ENCODE data around the gene LRRC38. TPM values are rescaled to one million over a fixed set of nuclear protein-coding genes. Genes with fewer than 3 reads are reported as not detected.

Gene LRRC38
- total RNA-seq, 1 experiment from 2014 or later = not detected

DNA sequence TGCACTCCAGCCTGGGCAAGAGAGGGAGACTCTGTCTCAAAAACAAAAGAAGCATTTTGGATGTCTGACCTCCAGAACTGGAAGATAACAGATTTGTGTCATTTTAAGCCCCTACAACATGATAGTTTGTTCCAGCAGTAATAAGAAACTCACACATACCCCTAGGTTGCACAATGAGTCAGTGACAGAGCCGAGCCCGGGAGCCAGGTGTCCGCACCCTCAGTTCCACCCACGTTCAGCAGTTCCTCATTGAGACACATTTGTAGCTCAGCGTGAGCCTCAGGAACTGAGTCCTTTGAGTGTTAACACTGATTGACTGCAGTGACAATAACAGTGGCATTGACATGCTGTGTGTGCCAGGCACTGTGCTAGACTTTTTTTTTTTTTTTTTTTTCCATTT is 19.8 kb downstream of the LRRC38 start:
- DNase-seq = no peak
- no peaks in the 10 kb centered on the region for H3K27me3 ChIP-seq
- no peaks in the 10 kb centered on the region for H3K36me3 ChIP-seq
- H3K4me3 ChIP-seq = no peak overlapping the region
- no peaks in the 10 kb centered on the region for H3K9me3 ChIP-seq

DNA sequence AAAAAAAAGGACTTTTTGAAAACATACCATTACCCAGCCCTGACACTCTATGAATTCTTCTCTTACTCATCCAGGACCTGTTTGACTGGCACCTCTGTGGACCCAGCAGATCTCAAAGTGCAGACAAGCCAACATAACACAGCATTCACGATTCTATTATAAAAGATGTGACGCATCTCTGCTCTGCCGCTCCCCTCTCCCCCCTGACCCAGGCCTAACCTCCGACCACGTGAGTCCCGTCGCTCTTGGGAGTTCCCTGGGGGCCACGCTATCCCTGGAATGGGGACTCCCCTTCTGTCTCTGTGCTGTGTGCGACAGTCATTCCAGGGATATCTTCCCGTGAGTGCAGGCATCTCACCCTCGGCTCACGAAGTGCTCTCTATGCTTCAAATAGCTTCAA is 21.1 kb downstream of the LRRC38 start:
- no peaks in the 10 kb centered on the region for H3K27me3 ChIP-seq

DNA sequence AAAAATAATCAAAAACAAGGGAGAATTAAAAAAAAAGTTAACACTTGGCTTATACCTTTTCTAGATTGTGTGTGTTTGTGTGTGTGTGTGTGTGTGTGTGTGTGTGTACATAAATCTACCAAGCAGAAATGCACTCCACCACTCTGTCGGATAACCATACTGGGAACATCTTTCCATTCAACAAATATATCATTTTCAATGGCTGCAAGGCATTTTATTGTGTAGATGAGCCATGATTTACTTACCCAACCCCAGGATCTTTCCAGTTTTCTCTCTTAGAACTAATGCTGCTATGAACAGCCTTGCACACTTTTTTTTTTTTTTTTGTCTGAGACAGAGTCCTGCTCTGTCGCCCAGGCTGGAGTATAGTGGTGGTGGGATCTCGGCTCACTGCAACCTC is 25.8 kb downstream of the LRRC38 start:
- H3K4me3 ChIP-seq = no peak overlapping the region
- H3K36me3 ChIP-seq = no peaks in the 10 kb centered on the region
- no peaks in the 10 kb centered on the region for H3K9me3 ChIP-seq
- DNase-seq = no peak
- no peaks in the 10 kb centered on the region for H3K27me3 ChIP-seq

More for the DNA sequence above, 21.1 kb downstream of the LRRC38 start:
- no peaks in the 10 kb centered on the region for H3K9me3 ChIP-seq
- no peaks in the 10 kb centered on the region for H3K36me3 ChIP-seq
- DNase-seq = no peak
- H3K4me3 ChIP-seq = no peak overlapping the region

DNA sequence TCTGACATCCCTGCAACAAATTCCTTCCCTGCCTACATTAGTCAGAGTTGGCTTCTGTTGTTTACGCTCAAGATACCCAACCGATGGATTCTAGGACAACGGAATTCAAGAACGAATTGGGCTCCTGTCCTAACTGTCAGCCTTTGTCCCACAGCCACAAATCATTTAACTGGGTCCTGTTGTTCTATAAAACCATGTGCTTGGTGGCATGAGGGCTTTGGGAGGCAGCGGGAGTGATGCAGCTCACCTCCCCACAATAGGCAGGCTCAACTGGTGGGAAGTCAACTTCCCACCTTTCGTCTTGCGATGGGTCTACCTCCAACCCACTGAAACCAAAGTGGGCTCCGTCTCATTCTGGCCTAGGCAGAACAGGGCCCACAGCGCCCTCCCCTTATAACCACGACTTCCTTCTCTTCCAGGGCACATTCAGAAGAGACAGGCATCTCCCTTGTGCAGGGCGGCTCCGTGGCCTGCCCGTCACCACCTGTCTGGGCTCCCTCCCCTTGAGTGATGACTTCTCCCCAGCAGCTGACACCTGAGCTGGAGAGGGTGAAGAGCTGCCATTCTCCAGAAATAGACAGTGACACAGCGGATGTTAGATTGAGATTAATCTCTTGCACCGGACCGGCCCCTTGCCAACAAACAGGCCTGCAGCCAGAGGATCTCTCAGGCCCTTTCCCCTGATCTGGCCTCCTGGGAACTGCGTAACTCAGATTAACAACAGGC is 26.5 kb downstream of the LRRC38 start:
- Histone ChIP-seq H3K9me3 (no peaks in the 10 kb centered on the region), H3K4me3 (no peak overlapping the region), H3K36me3 (no peaks in the 10 kb centered on the region), H3K27me3 (no peaks in the 10 kb centered on the region)
- no peak for DNase-seq

DNA sequence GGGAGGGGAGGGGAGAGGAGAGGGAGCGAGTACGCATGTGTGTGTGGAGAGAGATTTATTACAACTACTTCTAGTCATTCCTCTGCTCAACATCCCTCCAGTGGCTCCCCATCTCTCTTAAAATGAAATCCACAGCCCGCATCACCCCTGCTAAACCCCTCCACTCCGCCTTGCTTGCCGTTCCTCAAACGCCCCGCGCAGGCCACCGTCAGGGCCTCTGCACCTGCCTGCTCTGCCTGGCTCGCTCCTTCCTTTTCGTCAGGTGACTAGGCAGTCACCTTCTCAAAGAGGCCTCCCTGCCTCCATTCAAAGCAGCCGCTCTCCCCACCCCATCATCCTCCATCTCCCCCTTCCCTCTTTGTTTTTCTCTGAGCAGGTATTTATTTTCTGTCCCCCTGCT is 29.9 kb downstream of the LRRC38 start:
- Histone ChIP-seq H3K4me3 (no peak overlapping the region), H3K27me3 (no peaks in the 10 kb centered on the region), H3K9me3 (no peaks in the 10 kb centered on the region), H3K36me3 (no peaks in the 10 kb centered on the region)
- DNase-seq = no peak

DNA sequence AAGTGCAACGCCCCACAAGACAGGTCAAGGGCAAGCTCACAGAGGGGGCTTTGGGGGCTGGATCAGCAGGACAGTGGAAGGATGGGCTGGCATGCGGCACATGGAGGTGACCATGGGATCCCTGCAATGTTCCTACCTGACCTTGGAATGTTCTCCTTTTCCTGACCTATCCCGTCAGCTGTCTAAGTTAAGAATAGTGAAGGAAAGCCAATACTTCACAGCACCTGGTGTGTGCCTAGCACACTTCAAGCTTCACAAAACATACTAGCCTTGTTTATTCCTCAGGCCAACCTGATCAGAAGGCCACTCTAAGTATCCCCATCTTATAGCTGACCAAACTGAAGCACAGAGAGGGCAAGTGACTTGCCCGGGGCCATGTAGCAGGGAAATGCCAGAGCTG is 31.2 kb downstream of the LRRC38 start:
- Histone ChIP-seq H3K4me3 (no peak overlapping the region), H3K36me3 (no peaks in the 10 kb centered on the region), H3K9me3 (no peaks in the 10 kb centered on the region), H3K27me3 (no peaks in the 10 kb centered on the region)
- DNase-seq = no peak

DNA sequence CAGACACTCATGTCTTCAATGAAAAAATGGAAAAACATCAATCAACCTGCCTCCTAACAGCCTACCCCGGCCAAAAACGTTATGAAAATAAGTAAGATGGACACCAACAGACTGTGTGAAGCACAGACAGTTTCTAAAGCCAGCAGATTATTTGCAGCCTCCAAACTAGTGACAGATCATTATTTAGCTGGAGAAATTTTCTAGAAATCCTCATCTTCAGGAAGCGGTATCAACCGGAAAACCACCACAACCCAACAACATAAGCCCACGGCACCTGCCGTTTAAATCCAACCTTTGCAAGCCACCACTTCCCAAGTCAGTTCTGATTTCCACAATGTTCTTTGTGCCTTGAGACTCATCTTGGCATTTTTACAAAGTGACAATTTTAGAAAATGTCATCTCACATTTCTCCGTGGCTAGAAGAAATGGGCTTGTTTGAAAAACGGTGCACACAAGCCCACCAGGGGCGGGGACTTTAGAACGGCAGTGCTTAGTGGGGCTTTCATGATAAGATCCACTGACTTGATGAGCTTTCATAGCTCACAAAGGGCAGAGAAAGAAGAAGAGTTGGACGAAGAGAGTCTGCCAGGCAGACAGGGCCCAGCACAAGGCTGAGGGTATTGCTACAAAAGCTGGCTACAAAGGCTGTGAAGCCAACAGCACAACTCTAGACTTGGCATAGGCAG is 34.5 kb downstream of the LRRC38 start:
- H3K27me3 ChIP-seq = no peaks in the 10 kb centered on the region
- no peak overlapping the region for H3K4me3 ChIP-seq
- H3K36me3 ChIP-seq = no peaks in the 10 kb centered on the region
- H3K9me3 ChIP-seq = no peaks in the 10 kb centered on the region
- no peak for DNase-seq

DNA sequence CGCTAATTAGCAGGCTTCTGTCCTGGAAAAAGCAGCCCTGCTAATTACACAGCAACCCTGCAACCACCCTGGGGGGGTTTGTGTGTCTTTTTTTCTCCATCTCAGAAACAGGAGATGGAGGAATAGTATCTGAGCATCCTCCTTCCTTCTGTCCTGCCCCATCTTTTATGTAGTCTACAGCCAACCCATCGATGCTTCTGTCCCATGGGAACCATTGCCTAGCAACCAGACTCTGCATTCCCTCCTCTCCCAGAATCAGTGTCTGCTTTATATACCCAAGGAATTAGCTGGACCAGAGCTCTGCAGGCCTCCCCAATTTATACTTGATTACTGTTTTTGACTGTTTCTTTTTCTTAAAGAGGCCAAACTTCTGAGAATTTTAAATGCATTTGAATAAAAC is 35.1 kb downstream of the LRRC38 start:
- H3K4me3 ChIP-seq = no peak overlapping the region
- H3K9me3 ChIP-seq = no peaks in the 10 kb centered on the region
- DNase-seq = no peak
- no peaks in the 10 kb centered on the region for H3K36me3 ChIP-seq
- H3K27me3 ChIP-seq = no peaks in the 10 kb centered on the region

DNA sequence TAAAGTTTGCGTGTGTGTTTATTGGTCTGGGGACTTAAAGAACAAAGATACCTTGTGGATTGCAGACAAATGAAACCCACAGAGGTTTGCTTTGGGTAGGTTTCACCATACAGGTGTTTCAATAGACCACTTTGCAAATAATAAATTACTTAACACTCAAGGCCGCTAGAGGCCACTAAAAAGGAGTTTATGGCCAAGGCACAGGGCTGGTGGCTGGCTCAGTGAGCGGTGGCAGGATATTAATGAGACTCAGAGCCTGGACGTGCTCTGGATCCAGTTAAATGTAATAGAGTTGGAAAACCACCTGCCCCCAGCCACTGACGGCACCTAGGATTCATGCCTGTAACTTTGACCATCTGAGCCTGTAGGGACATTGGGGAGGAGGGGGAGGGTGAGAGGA is 44.5 kb downstream of the LRRC38 start:
- peak; percentile 6 for DNase-seq
- H3K9me3 ChIP-seq = no peaks in the 10 kb centered on the region
- no peaks in the 10 kb centered on the region for H3K36me3 ChIP-seq
- H3K4me3 ChIP-seq = no peak overlapping the region
- H3K27me3 ChIP-seq = no peaks in the 10 kb centered on the region; the same call in 1 of the 2 replicates

DNA sequence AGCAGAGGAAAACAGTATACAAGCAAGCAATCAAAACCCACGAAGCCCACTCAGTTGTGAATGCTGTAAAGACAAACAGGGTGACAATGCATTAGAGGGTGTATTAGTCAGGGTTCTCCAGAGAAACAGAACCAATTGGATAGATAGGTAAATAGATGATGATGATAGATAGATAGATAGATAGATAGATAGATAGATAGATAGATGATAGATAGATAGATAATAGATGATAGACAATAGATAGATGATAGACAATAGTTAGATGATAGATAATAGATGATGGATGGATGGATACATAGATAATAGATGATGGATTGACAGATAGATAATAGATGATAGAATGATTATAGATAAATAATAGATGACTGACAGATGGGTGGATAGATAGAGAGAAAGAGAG is 48.3 kb downstream of the LRRC38 start:
- Histone ChIP-seq H3K9me3 (no peaks in the 10 kb centered on the region), H3K36me3 (no peaks in the 10 kb centered on the region), H3K4me3 (no peak overlapping the region), H3K27me3 (no peaks in the 10 kb centered on the region; the same call in 1 of the 2 replicates)
- no peak for DNase-seq

DNA sequence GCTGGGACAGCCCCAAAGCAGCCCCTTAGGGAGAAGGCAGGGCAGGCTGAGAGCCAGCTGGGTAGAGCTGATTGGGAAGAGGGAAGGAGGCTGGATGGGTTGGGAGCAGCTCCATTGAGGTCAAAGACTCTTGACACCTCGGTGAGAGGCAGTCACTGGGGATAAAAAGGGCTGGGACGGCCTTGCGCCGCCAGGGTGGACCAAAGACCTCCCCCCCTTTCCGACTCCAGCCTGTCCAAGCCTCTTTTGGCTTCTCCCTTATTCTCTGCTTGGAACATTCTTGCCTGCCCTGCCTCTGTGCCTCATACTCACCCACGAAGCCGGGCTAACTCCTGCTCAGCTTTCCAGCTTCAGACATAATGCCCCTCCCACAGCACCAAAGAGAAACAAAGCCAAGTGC is 51.1 kb downstream of the LRRC38 start:
- no peak for DNase-seq
- H3K4me3 ChIP-seq = no peak overlapping the region

DNA sequence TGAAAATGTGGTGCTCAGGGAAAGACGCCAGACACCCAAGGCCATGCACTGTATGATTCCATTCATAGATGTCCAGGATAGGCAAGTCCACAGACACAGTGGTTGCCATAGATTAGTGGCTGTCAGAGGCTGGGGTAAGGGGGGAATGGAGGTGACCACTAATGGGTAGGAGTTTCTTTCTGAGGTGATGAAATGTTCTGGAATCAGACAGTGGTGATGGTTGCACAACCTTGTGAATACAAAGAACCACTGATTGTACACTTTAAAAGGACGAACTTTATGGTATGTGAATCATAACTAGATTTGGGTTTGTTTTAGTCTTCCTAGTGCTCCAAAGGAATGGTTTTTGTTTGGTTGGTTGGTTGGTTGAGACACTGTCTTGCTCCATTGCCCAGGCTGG is 51.8 kb downstream of the LRRC38 start:
- peaks cover 2% of the 10 kb centered on the region; the same call in 1 of the 2 replicates for H3K27me3 ChIP-seq
- no peaks in the 10 kb centered on the region for H3K9me3 ChIP-seq
- H3K4me3 ChIP-seq = no peak overlapping the region
- no peak for DNase-seq
- H3K36me3 ChIP-seq = no peaks in the 10 kb centered on the region

More for the DNA sequence above, 51.1 kb downstream of the LRRC38 start:
- Histone ChIP-seq H3K9me3 (no peaks in the 10 kb centered on the region), H3K27me3 (peaks cover 2% of the 10 kb centered on the region; the same call in 1 of the 2 replicates), H3K36me3 (no peaks in the 10 kb centered on the region)

DNA sequence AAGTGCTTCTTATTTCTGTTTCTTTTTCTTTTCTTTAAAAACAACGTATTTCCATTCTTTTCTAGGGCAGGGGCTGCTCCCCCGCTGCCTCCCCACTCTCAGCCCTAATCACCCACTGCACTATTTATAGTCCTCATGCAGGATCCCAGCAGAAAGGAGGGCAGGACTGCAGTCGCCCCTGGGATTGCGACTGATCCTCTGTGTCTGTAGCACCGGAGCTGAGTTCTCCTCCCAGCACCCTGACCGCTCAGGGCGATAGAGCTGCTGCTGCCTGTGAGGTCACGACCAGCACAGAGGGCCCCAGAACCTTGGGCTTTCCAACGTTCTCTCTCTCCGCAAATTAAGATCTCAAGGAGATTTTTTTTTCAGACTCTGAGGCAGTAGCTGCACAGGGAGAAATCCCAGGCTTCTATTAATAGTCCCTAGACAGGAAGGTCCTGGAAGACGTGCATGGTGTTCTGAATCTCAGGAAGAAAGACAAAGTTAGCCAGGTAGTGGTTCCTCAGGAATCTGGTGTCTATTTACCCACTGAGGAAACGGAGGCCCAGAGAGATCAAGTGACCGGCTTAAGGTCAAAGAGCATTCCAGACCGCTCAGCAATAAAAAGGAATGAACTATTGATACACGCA is 56.8 kb downstream of the LRRC38 start:
- Histone ChIP-seq H3K36me3 (no peaks in the 10 kb centered on the region), H3K27me3 (peaks cover 2% of the 10 kb centered on the region; the same call in 1 of the 2 replicates), H3K9me3 (no peaks in the 10 kb centered on the region), H3K4me3 (no peak overlapping the region)
- DNase-seq = no peak

DNA sequence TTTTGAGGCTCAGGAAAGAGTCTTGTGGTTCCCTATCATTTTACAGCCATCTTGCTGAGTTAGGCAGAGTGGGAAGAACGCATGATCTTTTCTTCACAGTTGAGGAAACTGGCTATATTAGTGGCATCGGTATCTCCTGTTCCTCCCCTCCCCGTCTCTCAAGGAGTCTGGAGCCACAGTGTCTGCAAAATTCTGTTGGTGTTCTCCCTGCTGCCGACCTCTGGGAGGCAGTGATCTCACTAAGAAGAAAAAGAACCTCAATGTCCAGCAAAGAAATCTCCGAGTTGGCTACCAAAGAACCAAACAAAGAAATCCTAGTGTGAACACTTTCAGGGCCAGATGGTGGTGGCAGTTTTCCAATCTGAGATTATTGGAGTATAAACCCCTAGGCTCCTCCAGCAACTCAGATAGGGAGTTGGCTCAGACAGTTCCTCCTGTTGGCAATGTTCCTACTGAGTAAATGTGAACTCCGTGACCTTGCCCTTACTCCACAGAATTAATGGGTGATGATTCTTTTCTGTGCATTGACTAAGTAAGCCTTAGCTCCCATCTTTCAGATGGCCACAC is 62.3 kb downstream of the LRRC38 start:
- H3K9me3 ChIP-seq = no peaks in the 10 kb centered on the region
- H3K4me3 ChIP-seq = no peak overlapping the region
- H3K27me3 ChIP-seq = no peaks in the 10 kb centered on the region
- peak; percentile 66 for DNase-seq
- no peaks in the 10 kb centered on the region for H3K36me3 ChIP-seq

DNA sequence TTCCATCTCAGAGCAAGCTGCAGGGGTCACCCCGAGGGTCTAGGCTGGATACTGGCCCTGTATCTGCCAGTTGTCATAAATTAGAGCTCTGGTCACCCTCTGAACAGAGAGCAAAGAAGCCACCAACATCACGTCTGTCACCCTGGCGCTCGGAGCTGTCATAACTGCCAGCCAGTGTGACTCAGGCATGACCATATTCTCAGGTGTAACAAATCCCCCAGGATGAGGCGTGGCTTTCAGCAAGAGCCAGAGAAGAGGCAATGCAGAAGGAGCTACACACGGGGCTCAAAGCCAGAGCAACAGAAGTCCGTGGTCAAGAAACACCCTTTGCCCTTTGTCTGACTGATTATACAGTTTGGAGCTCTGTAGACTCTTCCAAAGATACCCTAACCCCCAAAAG is 63.6 kb downstream of the LRRC38 start:
- Histone ChIP-seq H3K9me3 (no peaks in the 10 kb centered on the region), H3K27me3 (no peaks in the 10 kb centered on the region), H3K4me3 (no peak overlapping the region), H3K36me3 (no peaks in the 10 kb centered on the region)
- DNase-seq = no peak

DNA sequence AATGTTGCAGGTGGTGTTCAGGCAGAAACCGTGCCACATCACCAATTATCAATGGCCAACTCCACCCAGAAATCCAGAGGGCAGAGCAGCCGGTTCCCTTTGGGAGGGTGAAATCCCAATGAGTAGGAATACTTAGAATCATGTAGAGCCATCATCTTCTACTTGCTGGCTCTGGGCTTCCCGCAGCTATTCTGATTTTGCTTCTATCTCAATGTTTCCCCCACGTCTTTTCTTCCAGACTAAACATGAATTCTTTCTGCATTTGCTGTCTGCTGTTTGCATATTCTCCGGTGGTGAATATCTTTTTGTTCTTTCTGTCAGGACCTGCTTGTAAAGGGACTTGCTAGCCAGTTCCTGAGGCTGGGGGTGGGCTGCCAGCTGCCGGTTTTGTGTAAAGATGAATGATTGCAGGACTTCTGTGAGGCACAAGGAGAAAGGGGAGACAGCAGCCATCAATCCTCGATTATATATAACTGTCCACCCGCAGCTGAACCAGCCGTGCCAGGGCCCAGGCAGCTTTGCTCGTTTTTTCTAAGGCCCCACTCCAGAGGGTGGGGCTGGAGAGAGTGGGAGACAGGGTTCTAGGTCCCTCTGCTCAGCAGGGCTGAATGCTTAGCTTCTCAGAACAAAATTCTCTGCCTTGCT is 70.3 kb downstream of the LRRC38 start:
- Histone ChIP-seq H3K27me3 (no peaks in the 10 kb centered on the region), H3K9me3 (no peaks in the 10 kb centered on the region), H3K36me3 (no peaks in the 10 kb centered on the region), H3K4me3 (no peak overlapping the region)
- DNase-seq = no peak
